Measurements from ENCODE around the gene RNF38. TPM values are rescaled to one million over a fixed set of nuclear protein-coding genes. Genes with fewer than 3 reads are reported as not detected.

RNF38 gene
- total RNA-seq, 1 experiment from 2014 or later, result 18.1 TPM

- Histone ChIP-seq H3K4me3 (replicated peaks in 1 of 2; ENCODE audit: low read depth in 1 of 2, low read length in 2 of 2) (no peak overlapping the region), H3K9ac (ENCODE audit: low read length) (no peak overlapping the region), H4K20me1 (ENCODE audit: insufficient read depth) (no peaks in the 10 kb centered on the region), H3K79me2 (ENCODE audit: insufficient read depth, low read length) (no peaks in the 10 kb centered on the region), H3K9me3 (ENCODE audit: control insufficient read depth in 1 of 2, insufficient read depth in 1 of 2, low read depth in 1 of 2, low read length in 2 of 2) (no peaks in the 10 kb centered on the region), H3K4me2 (ENCODE audit: low read length) (no peak overlapping the region), H2AFZ (ENCODE audit: low read depth, low read length, poor library complexity, severe bottlenecking) (no peak overlapping the region), H3K4me1 (ENCODE audit: control insufficient read depth in 1 of 2, insufficient read depth in 2 of 2, low read length in 2 of 2) (no peaks in the 10 kb centered on the region), H3K27me3 (ENCODE audit: insufficient read depth, low read length) (no peaks in the 10 kb centered on the region), H3K27ac (ENCODE audit: low read depth, low read length) (no peak overlapping the region), H3K36me3 (ENCODE audit: control insufficient read depth in 1 of 2, insufficient read depth in 2 of 2, low read length in 2 of 2) (no peaks in the 10 kb centered on the region), H3K9me2 (ENCODE audit: insufficient read depth) (no peaks in the 10 kb centered on the region)
- RAD21 ChIA-PET (ENCODE audit: low non-redundant PET in 1 of 2, low total read pairs in 2 of 2, uncharacterized antibody in 2 of 2, unreplicated experiment in 2 of 2), result no interaction called here
- intact Hi-C loops (cut with micrococcal nuclease), result no loop called here
- CTCF ChIA-PET, result interaction anchor here (1.1 to 4.9 kb wide), 2 partner anchors 12 to 32 kb away, joined by 4 to 22 read pairs; no protein-coding TSS in a partner anchor
- BruUV-seq (replicated peaks), result no TSS peak
- DNase-seq (ENCODE audit: low read depth, low spot score) (no peak), ATAC-seq (no peak)
- POLR2A ChIA-PET, result no interaction called here
- TF ChIP-seq ZNF274 (IDR thresholded peaks at IDR 0.05; ENCODE audit: low read depth, low read length) (no peak), FOSL1 (IDR thresholded peaks at IDR 0.05; ENCODE audit: low read depth) (no peak), CBX3 (IDR thresholded peaks at IDR 0.05; ENCODE audit: low read depth) (no peak), ZBTB33 (IDR thresholded peaks at IDR 0.05; ENCODE audit: extremely low read depth, insufficient replicate concordance, low read length) (no peak), CTCF (IDR thresholded peaks at IDR 0.05 in 2 of 3, conservative IDR thresholded peaks at IDR 0.05 in 1 of 3; ENCODE audit: borderline replicate concordance in 1 of 3, insufficient read depth in 1 of 3, low read depth in 2 of 3, low read length in 2 of 3) (no peak), SP1 (IDR thresholded peaks at IDR 0.05; ENCODE audit: low read depth) (no peak), REST (IDR thresholded peaks at IDR 0.05; ENCODE audit: low read depth) (no peak)
Observed at GRCh38 chr9:36438536-36439236, 38.6 kb upstream of the RNF38 start.
